ENCODE measurements around the gene RHOU. TPM values are rescaled to one million over a fixed set of nuclear protein-coding genes. Genes with fewer than 3 reads are reported as not detected.

Gene RHOU
- total and polyA plus RNA-seq, 2 donors (not counting 1 experiment from before 2014, with no cell fraction given) = 0.23 to 11.4 TPM

GRCh38 chr1:228748029-228748428, 12.8 kb downstream of the RHOU start:
- Histone ChIP-seq H4K20me1 (ENCODE audit: control insufficient read depth, extremely low read depth, insufficient read depth, low read length) (no peaks in the 10 kb centered on the region), H3K9ac (ENCODE audit: insufficient read depth, low read length) (no peak overlapping the region), H3K4me1 (ENCODE audit: control insufficient read depth, extremely low read depth, insufficient read depth, low read length) (no peaks in the 10 kb centered on the region), H3K9me3 (ENCODE audit: control insufficient read depth, insufficient read depth, low read depth, low read length) (no peaks in the 10 kb centered on the region), H3K4me3 (replicated peaks in 1 of 4; ENCODE audit: control extremely low read depth in 1 of 4, insufficient read depth in 1 of 4, low read depth in 3 of 4, low read length in 4 of 4) (no peak overlapping the region), H3K27ac (ENCODE audit: insufficient read depth, low read length) (no peak overlapping the region), H3K79me2 (ENCODE audit: control insufficient read depth, insufficient read depth, low read length) (no peaks in the 10 kb centered on the region), H3K36me3 (ENCODE audit: control insufficient read depth, insufficient read depth, low read length) (no peaks in the 10 kb centered on the region), H3K27me3 (ENCODE audit: control insufficient read depth, insufficient read depth, low read length) (no peaks in the 10 kb centered on the region), H2AFZ (ENCODE audit: low read length) (no peak overlapping the region), H3K4me2 (ENCODE audit: extremely low read depth, insufficient read depth, low read length) (no peak overlapping the region)
- TF ChIP-seq, protein P1, sequence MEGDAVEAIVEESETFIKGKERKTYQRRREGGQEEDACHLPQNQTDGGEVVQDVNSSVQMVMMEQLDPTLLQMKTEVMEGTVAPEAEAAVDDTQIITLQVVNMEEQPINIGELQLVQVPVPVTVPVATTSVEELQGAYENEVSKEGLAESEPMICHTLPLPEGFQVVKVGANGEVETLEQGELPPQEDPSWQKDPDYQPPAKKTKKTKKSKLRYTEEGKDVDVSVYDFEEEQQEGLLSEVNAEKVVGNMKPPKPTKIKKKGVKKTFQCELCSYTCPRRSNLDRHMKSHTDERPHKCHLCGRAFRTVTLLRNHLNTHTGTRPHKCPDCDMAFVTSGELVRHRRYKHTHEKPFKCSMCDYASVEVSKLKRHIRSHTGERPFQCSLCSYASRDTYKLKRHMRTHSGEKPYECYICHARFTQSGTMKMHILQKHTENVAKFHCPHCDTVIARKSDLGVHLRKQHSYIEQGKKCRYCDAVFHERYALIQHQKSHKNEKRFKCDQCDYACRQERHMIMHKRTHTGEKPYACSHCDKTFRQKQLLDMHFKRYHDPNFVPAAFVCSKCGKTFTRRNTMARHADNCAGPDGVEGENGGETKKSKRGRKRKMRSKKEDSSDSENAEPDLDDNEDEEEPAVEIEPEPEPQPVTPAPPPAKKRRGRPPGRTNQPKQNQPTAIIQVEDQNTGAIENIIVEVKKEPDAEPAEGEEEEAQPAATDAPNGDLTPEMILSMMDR (conservative IDR thresholded peaks at IDR 0.05 in 1 of 2, IDR thresholded peaks at IDR 0.05 in 1 of 2; ENCODE audit: low read depth in 1 of 2, low read length in 2 of 2) = no peak
- TF ChIP-seq EZH2 (IDR thresholded peaks at IDR 0.05; ENCODE audit: low read length, missing control alignments) = no peak
- no peak for DNase-seq (ENCODE audit: low read depth in 2 of 2)

DNA sequence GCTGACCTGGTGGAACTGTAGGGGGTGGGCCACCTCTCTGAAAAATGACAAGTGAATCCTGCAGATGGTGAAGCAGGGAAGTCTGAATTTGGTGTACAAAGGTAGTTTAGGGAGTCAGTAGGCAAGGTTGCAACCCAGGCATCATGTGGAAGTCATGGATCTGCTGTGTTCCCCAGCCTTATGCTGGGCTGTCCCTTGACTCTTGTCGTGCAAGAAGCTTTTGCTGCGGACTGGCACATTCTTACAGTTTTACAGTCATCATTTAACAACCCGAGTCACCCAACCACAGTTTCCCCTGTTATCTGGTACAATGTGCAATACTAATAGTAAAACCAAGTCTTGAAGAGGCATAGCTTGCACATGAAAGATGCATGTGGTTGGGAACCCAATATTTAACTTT, 13.2 kb downstream of the RHOU start:
- Histone ChIP-seq H3K36me3 (ENCODE audit: control insufficient read depth, insufficient read depth, low read length) (no peaks in the 10 kb centered on the region), H3K9ac (ENCODE audit: insufficient read depth, low read length) (no peak overlapping the region), H3K4me3 (replicated peaks in 1 of 4; ENCODE audit: control extremely low read depth in 1 of 4, insufficient read depth in 1 of 4, low read depth in 3 of 4, low read length in 4 of 4) (no peak overlapping the region), H3K4me1 (ENCODE audit: control insufficient read depth, extremely low read depth, insufficient read depth, low read length) (no peaks in the 10 kb centered on the region), H3K79me2 (ENCODE audit: control insufficient read depth, insufficient read depth, low read length) (no peaks in the 10 kb centered on the region), H4K20me1 (ENCODE audit: control insufficient read depth, extremely low read depth, insufficient read depth, low read length) (no peaks in the 10 kb centered on the region), H3K4me2 (ENCODE audit: extremely low read depth, insufficient read depth, low read length) (no peak overlapping the region), H3K27me3 (ENCODE audit: control insufficient read depth, insufficient read depth, low read length) (no peaks in the 10 kb centered on the region), H2AFZ (ENCODE audit: low read length) (no peak overlapping the region), H3K27ac (ENCODE audit: insufficient read depth, low read length) (no peak overlapping the region), H3K9me3 (ENCODE audit: control insufficient read depth, insufficient read depth, low read depth, low read length) (no peaks in the 10 kb centered on the region)
- DNase-seq (ENCODE audit: low read depth in 2 of 2) = no peak
- TF ChIP-seq, protein P1 (conservative IDR thresholded peaks at IDR 0.05 in 1 of 2, IDR thresholded peaks at IDR 0.05 in 1 of 2; ENCODE audit: low read depth in 1 of 2, low read length in 2 of 2) = no peak
- TF ChIP-seq EZH2 (IDR thresholded peaks at IDR 0.05; ENCODE audit: low read length, missing control alignments) = no peak

GRCh38 chr1:228749765-228750164, 14.5 kb downstream of the RHOU start:
- no peak overlapping the region for H2AFZ ChIP-seq (ENCODE audit: low read length)
- H3K4me2 ChIP-seq (ENCODE audit: extremely low read depth, insufficient read depth, low read length) = no peak overlapping the region
- H3K27ac ChIP-seq (ENCODE audit: insufficient read depth, low read length) = no peak overlapping the region
- no peaks in the 10 kb centered on the region for H3K36me3 ChIP-seq (ENCODE audit: control insufficient read depth, insufficient read depth, low read length)
- TF ChIP-seq, protein P1 (conservative IDR thresholded peaks at IDR 0.05 in 1 of 2, IDR thresholded peaks at IDR 0.05 in 1 of 2; ENCODE audit: low read depth in 1 of 2, low read length in 2 of 2) = no peak
- no peak for TF ChIP-seq EZH2 (IDR thresholded peaks at IDR 0.05; ENCODE audit: low read length, missing control alignments)
- no peaks in the 10 kb centered on the region for H3K27me3 ChIP-seq (ENCODE audit: control insufficient read depth, insufficient read depth, low read length)
- no peak overlapping the region for H3K4me3 ChIP-seq (replicated peaks in 1 of 4; ENCODE audit: control extremely low read depth in 1 of 4, insufficient read depth in 1 of 4, low read depth in 3 of 4, low read length in 4 of 4)
- H3K9me3 ChIP-seq (ENCODE audit: control insufficient read depth, insufficient read depth, low read depth, low read length) = no peaks in the 10 kb centered on the region
- no peaks in the 10 kb centered on the region for H3K4me1 ChIP-seq (ENCODE audit: control insufficient read depth, extremely low read depth, insufficient read depth, low read length)
- no peaks in the 10 kb centered on the region for H3K79me2 ChIP-seq (ENCODE audit: control insufficient read depth, insufficient read depth, low read length)
- H4K20me1 ChIP-seq (ENCODE audit: control insufficient read depth, extremely low read depth, insufficient read depth, low read length) = no peaks in the 10 kb centered on the region
- no peak overlapping the region for H3K9ac ChIP-seq (ENCODE audit: insufficient read depth, low read length)
- no peak for DNase-seq (ENCODE audit: low read depth in 2 of 2)
